OCI-LY7 (cell line): Measurements from ENCODE around the gene RASSF10. TPM values are rescaled to one million over a fixed set of nuclear protein-coding genes. Genes with fewer than 3 reads are reported as not detected.

Experiments
- BruUV-seq: library from RNA; stranded (reverse); fragments of 400-500 nt; replicated peaks from 2 replicates; lab custom pipeline; 2021; lab: Mats Ljungman, UMichigan
- CTCF ChIA-PET: fragments of 300-600 bp; sonication (Branson Sonifier 250); formaldehyde crosslinking; loops from one replicate; lab custom pipeline; 2022; ENCODE audit warnings: antibody characterized with exemption; ENCODE audit not compliant: unreplicated experiment; lab: Charles Lee
- POLR2A ChIA-PET: fragments of 300-600 bp; sonication (Branson Sonifier 250); formaldehyde crosslinking; loops from one replicate; lab custom pipeline; 2022; ENCODE audit warnings: antibody characterized with exemption; lab: Charles Lee
- DNase-seq: peaks from one replicate; pipeline ENCODE4 v3.0.0-alpha.2; 2015; ENCODE audit warnings: low spot score
- H2AFZ ChIP-seq: fragments of 200-600 bp; sonication (generic), shearing (Covaris generic); 2 replicates; pipeline ENCODE4 v1.6.1; 2014; ENCODE audit warnings: mild to moderate bottlenecking, antibody characterized with exemption, low read length, moderate library complexity
- H3K27ac ChIP-seq: fragments of 200-600 bp; sonication (generic); 2 replicates; pipeline ENCODE4 v1.5.1; 2014; ENCODE audit warnings: mixed run types, low read depth, mild to moderate bottlenecking, moderate library complexity, low read length, inconsistent platforms; ENCODE audit not compliant: poor library complexity, severe bottlenecking
- H3K36me3 ChIP-seq: fragments of 200-600 bp; sonication (generic); 2 replicates; pipeline ENCODE4 v1.6.1; 2014; ENCODE audit warnings: mild to moderate bottlenecking, antibody characterized with exemption, low read length, moderate library complexity, mixed read lengths; ENCODE audit not compliant: insufficient read depth
- H3K4me1 ChIP-seq: fragments of 200-600 bp; sonication (generic); 2 replicates; pipeline ENCODE4 v1.5.1; 2014; ENCODE audit warnings: mild to moderate bottlenecking, low read length; ENCODE audit not compliant: insufficient read depth, poor library complexity, severe bottlenecking
- H3K4me2 ChIP-seq: fragments of 200-600 bp; sonication (generic); 2 replicates; pipeline ENCODE4 v1.6.1; 2014; ENCODE audit warnings: mild to moderate bottlenecking, low read length
- H3K4me3 ChIP-seq: fragments of 200-600 bp; sonication (generic); 2 replicates; pipeline ENCODE4 v1.5.1; 2014; ENCODE audit warnings: mild to moderate bottlenecking, low read depth, low read length; ENCODE audit not compliant: poor library complexity, severe bottlenecking
- H3K79me2 ChIP-seq: fragments of 200-600 bp; sonication (generic); 2 replicates; pipeline ENCODE4 v1.6.1; 2016; ENCODE audit warnings: low read depth, mild to moderate bottlenecking, low read length, moderate library complexity, mixed read lengths; ENCODE audit not compliant: insufficient read depth
- H3K9me2 ChIP-seq: fragments of 200-600 bp; sonication (generic); 2 replicates; pipeline ENCODE4 v1.6.1; 2016; ENCODE audit warnings: mild to moderate bottlenecking, low read length, mixed read lengths; ENCODE audit not compliant: insufficient read depth
- H3K9me3 ChIP-seq: fragments of 200-600 bp; sonication (generic); 2 replicates; pipeline ENCODE4 v1.6.1; 2014; ENCODE audit warnings: mild to moderate bottlenecking, mixed run types, low read length, mixed read lengths
- H4K20me1 ChIP-seq: fragments of 200-600 bp; sonication (generic); 2 replicates; pipeline ENCODE4 v1.6.1; 2014; ENCODE audit warnings: mild to moderate bottlenecking, antibody characterized with exemption, low read length, moderate library complexity, mixed read lengths; ENCODE audit not compliant: insufficient read depth
- CTCF ChIP-seq: fragments of 200-600 bp; sonication (generic); conservative IDR thresholded peaks from 2 replicates; pipeline ENCODE4 v1.5.1; 2014; ENCODE audit warnings: mild to moderate bottlenecking, antibody characterized with exemption, low read length, moderate library complexity, mixed read lengths
- EZH2phosphoT487 ChIP-seq: fragments of 200-600 bp; sonication (generic); IDR thresholded peaks from 2 replicates; pipeline ENCODE4 v1.6.1; 2018; ENCODE audit warnings: low read depth, borderline replicate concordance, mild to moderate bottlenecking, mixed run types, antibody characterized with exemption, low read length, moderate library complexity, mixed read lengths
- intact Hi-C: fragments of 100-400 bp; cut with micrococcal nuclease; formaldehyde crosslinking; loops from one replicate; pipeline ENCODE4 v1.10.0; 2022; ENCODE audit not compliant: unreplicated experiment
- total RNA-seq, 2 experiments: library from RNA; depleted of rRNA in 1 of 2; stranded (reverse); fragments of >200 nt in 1 of 2; shearing (Covaris generic) in 1 of 2; gene quantifications; 2 replicates each; pipeline ENCODE4 v1.2.3, GENCODE V29; 2014 to 2022

The RASSF10 gene
- total RNA-seq, 2 experiments from 2014 or later = not detected

GRCh38 chr11:13038366-13038765, 29.2 kb downstream of the RASSF10 start:
- Histone ChIP-seq H3K79me2 (no peaks in the 10 kb centered on the region), H3K9me3 (no peaks in the 10 kb centered on the region), H4K20me1 (no peaks in the 10 kb centered on the region), H3K9me2 (no peaks in the 10 kb centered on the region), H3K4me3 (no peak overlapping the region), H3K4me1 (no peaks in the 10 kb centered on the region), H3K4me2 (no peak overlapping the region), H3K27ac (no peak overlapping the region), H3K36me3 (no peaks in the 10 kb centered on the region), H2AFZ (no peak overlapping the region)
- no TSS peak for BruUV-seq
- POLR2A ChIA-PET = no interaction called here
- intact Hi-C loops = no loop called here
- no peak for TF ChIP-seq EZH2phosphoT487
- no peak for TF ChIP-seq CTCF
- CTCF ChIA-PET = no interaction called here
- DNase-seq = no peak

GRCh38 chr11:13039126-13039525, 30.0 kb downstream of the RASSF10 start:
- POLR2A ChIA-PET = interaction anchor here (0.5 kb wide), 1 partner anchor 1500 kb away, joined by 4 read pairs; no protein-coding TSS in a partner anchor
- no peaks in the 10 kb centered on the region for H4K20me1 ChIP-seq
- no peak overlapping the region for H3K4me3 ChIP-seq
- no peak for DNase-seq
- no peaks in the 10 kb centered on the region for H3K36me3 ChIP-seq
- H3K4me1 ChIP-seq = no peaks in the 10 kb centered on the region
- H3K79me2 ChIP-seq = no peaks in the 10 kb centered on the region
- TF ChIP-seq EZH2phosphoT487 (no peak), CTCF (no peak)
- BruUV-seq = no TSS peak
- no peaks in the 10 kb centered on the region for H3K9me3 ChIP-seq
- no peaks in the 10 kb centered on the region for H3K9me2 ChIP-seq
- intact Hi-C loops = no loop called here
- H2AFZ ChIP-seq = no peak overlapping the region
- no peak overlapping the region for H3K27ac ChIP-seq
- no peak overlapping the region for H3K4me2 ChIP-seq
- CTCF ChIA-PET = no interaction called here

- H3K9me2 ChIP-seq = no peaks in the 10 kb centered on the region
- H2AFZ ChIP-seq = no peak overlapping the region
- no peaks in the 10 kb centered on the region for H4K20me1 ChIP-seq
- no TSS peak for BruUV-seq
- no peaks in the 10 kb centered on the region for H3K79me2 ChIP-seq
- POLR2A ChIA-PET = interaction anchor here (1.2 to 1.4 kb wide), 2 partner anchors 9 to 16 kb away, joined by 3 to 5 read pairs; no protein-coding TSS in a partner anchor
- intact Hi-C loops = no loop called here
- no peak overlapping the region for H3K4me2 ChIP-seq
- CTCF ChIA-PET = no interaction called here
- no peaks in the 10 kb centered on the region for H3K36me3 ChIP-seq
- TF ChIP-seq EZH2phosphoT487 = no peak
- DNase-seq = no peak
- H3K4me3 ChIP-seq = no peak overlapping the region
- H3K9me3 ChIP-seq = no peaks in the 10 kb centered on the region
- no peak overlapping the region for H3K27ac ChIP-seq
- H3K4me1 ChIP-seq = no peaks in the 10 kb centered on the region
These were observed 31.9 kb downstream of the RASSF10 start for GRCh38 chr11:13040969-13041561.
